ENCODE results near the gene MYH7.

Gene MYH7

GRCh38 chr14:23411563-23412525, 23.6 kb downstream of the MYH7 start:
- H2AFZ ChIP-seq (ENCODE audit: low read depth) = no peak overlapping the region
- no peaks in the 10 kb centered on the region for H3K36me3 ChIP-seq (ENCODE audit: insufficient read depth)
- H3K4me3 ChIP-seq (IDR thresholded peaks at IDR 0.05; ENCODE audit: insufficient read depth, low read depth, low read length) = no peak overlapping the region
- no peaks in the 10 kb centered on the region for H4K20me1 ChIP-seq (ENCODE audit: insufficient read depth)
- no peak overlapping the region for H3K4me2 ChIP-seq
- H3K4me1 ChIP-seq (ENCODE audit: low read depth, poor library complexity, severe bottlenecking) = no peaks in the 10 kb centered on the region
- no peak for TF ChIP-seq CTCF (conservative IDR thresholded peaks at IDR 0.05; ENCODE audit: low read depth, low read length)
- H3K79me2 ChIP-seq (ENCODE audit: insufficient read depth, low read depth) = no peaks in the 10 kb centered on the region
- peaks cover 14% of the 10 kb centered on the region; the same call in 1 of the 2 replicates for H3K27me3 ChIP-seq (ENCODE audit: insufficient read depth, low read depth)
- no peak overlapping the region for H3K9ac ChIP-seq
- H3K27ac ChIP-seq = no peak overlapping the region

- Histone ChIP-seq H3K4me2 (no peak overlapping the region), H4K20me1 (ENCODE audit: insufficient read depth) (no peaks in the 10 kb centered on the region), H3K79me2 (ENCODE audit: insufficient read depth, low read depth) (no peaks in the 10 kb centered on the region), H3K27me3 (ENCODE audit: insufficient read depth, low read depth) (peaks cover 25% of the 10 kb centered on the region; the same call in 1 of the 2 replicates), H2AFZ (ENCODE audit: low read depth) (no peak overlapping the region), H3K36me3 (ENCODE audit: insufficient read depth) (no peaks in the 10 kb centered on the region), H3K27ac (no peak overlapping the region), H3K9ac (no peak overlapping the region), H3K4me3 (IDR thresholded peaks at IDR 0.05; ENCODE audit: insufficient read depth, low read depth, low read length) (no peak overlapping the region), H3K4me1 (ENCODE audit: low read depth, poor library complexity, severe bottlenecking) (no peaks in the 10 kb centered on the region)
- no peak for TF ChIP-seq CTCF (conservative IDR thresholded peaks at IDR 0.05; ENCODE audit: low read depth, low read length)
Measured at GRCh38 chr14:23409966-23410635, 25.4 kb downstream of the MYH7 start.

GRCh38 chr14:23409475-23409874, 26.0 kb downstream of the MYH7 start:
- Histone ChIP-seq H4K20me1 (ENCODE audit: insufficient read depth) (no peaks in the 10 kb centered on the region), H3K4me2 (no peak overlapping the region), H3K27me3 (ENCODE audit: insufficient read depth, low read depth) (peaks cover 25% of the 10 kb centered on the region; the same call in 1 of the 2 replicates)

GRCh38 chr14:23408307-23408630, 27.2 kb downstream of the MYH7 start:
- Histone ChIP-seq H3K9ac (no peak overlapping the region), H3K27ac (no peak overlapping the region), H3K4me1 (ENCODE audit: low read depth, poor library complexity, severe bottlenecking) (no peaks in the 10 kb centered on the region), H3K4me3 (IDR thresholded peaks at IDR 0.05; ENCODE audit: insufficient read depth, low read depth, low read length) (no peak overlapping the region), H3K79me2 (ENCODE audit: insufficient read depth, low read depth) (no peaks in the 10 kb centered on the region), H4K20me1 (ENCODE audit: insufficient read depth) (no peaks in the 10 kb centered on the region), H2AFZ (ENCODE audit: low read depth) (no peak overlapping the region), H3K36me3 (ENCODE audit: insufficient read depth) (no peaks in the 10 kb centered on the region), H3K4me2 (no peak overlapping the region), H3K27me3 (ENCODE audit: insufficient read depth, low read depth) (peaks cover 31% of the 10 kb centered on the region; the same call in 1 of the 2 replicates)
- TF ChIP-seq CTCF (conservative IDR thresholded peaks at IDR 0.05; ENCODE audit: low read depth, low read length) = no peak

More at GRCh38 chr14:23409475-23409874, 26.0 kb downstream of the MYH7 start:
- no peaks in the 10 kb centered on the region for H3K79me2 ChIP-seq (ENCODE audit: insufficient read depth, low read depth)
- no peak overlapping the region for H3K4me3 ChIP-seq (IDR thresholded peaks at IDR 0.05; ENCODE audit: insufficient read depth, low read depth, low read length)
- H3K27ac ChIP-seq = no peak overlapping the region
- H3K36me3 ChIP-seq (ENCODE audit: insufficient read depth) = no peaks in the 10 kb centered on the region
- TF ChIP-seq CTCF (conservative IDR thresholded peaks at IDR 0.05; ENCODE audit: low read depth, low read length) = no peak
- H3K9ac ChIP-seq = no peak overlapping the region
- no peak overlapping the region for H2AFZ ChIP-seq (ENCODE audit: low read depth)
- no peaks in the 10 kb centered on the region for H3K4me1 ChIP-seq (ENCODE audit: low read depth, poor library complexity, severe bottlenecking)
